ENCODE measurements around the gene DGKZ.

DGKZ gene

DNA sequence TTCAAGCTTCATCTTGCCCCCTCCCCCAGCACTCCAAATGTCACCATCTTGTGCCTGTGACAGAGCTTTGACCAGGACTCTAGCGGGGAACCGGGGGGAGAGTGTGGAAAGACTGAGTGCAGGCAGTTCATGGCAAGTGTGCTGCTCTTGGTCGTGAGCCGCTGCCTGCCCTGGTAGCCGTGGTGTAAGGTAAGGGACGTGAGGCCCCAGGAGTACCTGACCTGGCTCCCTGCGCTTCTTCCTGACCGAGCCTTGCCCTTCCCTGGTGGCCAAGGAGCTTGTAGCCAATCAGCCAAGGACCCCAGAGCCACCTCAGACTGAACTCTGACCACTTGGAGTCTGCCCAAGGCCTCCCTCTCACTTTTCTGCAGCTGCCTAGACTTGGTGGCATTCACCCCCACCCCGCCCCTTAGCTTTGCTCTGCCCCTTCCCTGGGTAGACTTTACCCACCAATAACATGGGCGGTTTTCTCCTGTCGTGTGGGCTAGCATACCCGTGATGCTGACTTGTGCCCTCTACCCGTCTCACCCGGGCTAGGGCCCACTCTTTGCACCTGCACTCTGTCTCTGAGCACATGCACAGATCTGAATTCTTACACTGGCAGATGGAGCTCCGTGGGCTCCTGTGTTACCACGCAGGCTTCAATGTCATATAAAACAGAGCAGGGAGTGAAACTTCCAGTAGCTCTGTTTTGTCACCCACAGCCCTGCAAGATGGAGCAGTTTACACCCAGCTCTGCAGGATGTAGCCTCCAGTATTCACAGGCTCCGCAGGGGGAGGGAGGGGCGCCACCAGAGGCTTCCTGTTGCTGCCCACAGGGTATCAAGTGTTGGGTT is 1.5 kb downstream of the DGKZ start:
- DNase-seq: peak; percentile 85

DNA sequence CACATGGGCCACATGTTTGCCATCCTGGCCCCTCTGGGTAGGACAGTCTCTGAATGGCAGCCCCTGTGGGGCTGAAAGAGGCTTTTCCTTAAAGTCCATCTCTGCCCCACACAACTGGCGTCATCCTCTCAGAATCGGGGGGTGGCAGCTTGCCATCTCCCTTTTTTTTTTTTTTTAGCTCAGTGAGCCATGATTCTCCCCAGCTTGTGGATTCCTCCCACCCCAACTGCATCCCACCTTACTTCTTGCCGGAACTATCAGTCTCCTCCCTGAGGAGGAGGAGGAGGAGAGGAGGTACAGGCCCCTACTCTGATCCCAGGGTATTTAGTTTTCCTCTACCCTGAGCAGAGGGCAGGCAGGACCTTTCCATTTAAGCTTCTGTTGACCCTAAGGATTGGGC is 3.4 kb downstream of the DGKZ start:
- DNase-seq: no peak

GRCh38 chr11:46351148-46351547 is 3.9 kb downstream of the DGKZ start:
- DNase-seq: no peak

- DNase-seq: no peak
Measured at GRCh38 chr11:46351606-46352005, 4.3 kb downstream of the DGKZ start.

DNA sequence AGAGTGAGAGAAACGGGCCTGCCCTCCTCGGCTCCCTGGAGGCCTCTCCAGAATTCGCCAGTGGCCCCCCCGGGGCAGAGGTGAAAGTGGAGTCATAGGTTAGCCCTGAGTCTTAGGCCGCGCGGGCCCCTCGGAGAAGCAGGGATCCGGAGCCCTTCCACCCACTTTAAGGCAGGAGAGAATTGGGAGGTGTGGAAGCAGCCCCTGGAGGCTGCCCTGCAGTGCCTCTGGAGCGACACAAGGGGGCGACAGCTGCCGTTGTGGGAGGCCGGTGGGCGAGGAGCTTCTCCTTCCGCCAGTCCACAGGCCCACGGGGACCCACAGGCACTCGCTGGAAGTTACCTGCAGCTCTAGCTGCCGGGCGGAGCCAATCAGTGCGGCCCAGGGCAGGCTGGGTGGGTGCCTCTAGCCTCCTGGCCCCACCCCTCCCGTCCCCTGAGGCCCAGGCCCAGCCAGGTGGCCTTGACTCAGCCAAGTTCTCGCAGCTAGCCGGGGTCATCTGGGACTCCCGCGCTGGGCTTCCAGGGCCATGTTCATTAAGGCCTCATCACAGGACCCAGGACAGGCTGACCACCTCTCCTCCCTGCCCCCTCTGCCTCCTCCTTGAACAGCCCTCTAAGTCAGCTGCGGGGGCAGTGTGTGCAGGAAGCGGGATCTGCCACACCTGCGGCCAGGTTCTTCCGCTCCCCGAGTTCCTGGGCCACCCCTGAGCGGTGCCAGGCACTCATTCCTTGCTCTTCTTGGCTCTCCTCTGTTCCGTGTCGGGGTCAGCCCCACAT is 5.0 kb downstream of the DGKZ start:
- DNase-seq: peak; percentile 73

- DNase-seq: peak; percentile 48
Measured at GRCh38 chr11:46353698-46354097, 6.4 kb downstream of the DGKZ start.

DNA sequence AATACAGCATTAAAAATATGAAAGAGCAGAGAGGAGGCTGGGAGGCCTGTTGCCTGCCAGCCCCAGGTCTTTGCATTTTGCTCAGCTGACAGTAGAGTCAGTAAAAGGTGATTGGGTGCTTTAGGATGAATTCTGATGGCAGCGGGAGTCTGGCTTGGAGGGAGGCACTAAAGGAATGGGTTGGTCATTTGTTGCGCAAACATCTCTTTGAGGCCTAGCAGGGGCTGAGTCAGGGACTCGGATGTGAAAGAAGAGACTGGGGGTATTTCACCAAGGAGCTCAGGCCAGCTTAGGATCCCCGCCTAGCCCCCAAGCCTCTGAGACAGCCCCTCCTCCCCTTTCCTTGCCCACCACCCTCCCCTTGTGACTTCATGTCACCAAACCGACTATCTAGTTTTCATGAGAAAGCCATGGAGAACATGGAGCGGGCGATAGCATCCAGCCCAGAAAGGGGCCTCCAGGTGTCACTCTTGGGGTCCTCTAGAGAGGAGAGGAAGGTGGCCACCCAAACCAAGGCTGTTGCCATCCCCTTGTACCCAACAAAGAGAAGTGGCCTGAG is 9.7 kb downstream of the DGKZ start:
- DNase-seq: no peak

GRCh38 chr11:46357483-46357936 is 10.2 kb downstream of the DGKZ start:
- DNase-seq: no peak

- no peak for DNase-seq
Measured at GRCh38 chr11:46359953-46360352, 12.7 kb downstream of the DGKZ start.

DNA sequence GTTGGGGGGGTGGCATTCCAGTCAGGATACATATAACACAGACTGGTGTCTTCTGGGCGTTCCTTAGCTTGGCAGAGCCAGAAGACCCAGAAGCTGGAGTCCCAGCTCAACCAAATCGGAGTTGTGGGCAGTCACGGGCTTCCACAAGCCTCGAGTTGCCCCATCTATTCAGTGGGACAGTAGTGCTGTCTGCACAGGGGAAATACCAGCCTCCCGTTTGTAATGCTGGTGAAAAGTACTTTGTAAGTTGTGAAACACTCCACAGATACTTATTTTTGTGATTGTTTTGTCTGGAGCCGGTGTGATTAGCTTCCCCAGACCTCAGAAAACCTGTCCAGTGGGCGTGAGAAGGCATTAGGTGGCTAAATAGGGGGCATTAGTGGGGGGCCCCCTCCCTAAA is 13.6 kb downstream of the DGKZ start:
- no peak for DNase-seq

DNA sequence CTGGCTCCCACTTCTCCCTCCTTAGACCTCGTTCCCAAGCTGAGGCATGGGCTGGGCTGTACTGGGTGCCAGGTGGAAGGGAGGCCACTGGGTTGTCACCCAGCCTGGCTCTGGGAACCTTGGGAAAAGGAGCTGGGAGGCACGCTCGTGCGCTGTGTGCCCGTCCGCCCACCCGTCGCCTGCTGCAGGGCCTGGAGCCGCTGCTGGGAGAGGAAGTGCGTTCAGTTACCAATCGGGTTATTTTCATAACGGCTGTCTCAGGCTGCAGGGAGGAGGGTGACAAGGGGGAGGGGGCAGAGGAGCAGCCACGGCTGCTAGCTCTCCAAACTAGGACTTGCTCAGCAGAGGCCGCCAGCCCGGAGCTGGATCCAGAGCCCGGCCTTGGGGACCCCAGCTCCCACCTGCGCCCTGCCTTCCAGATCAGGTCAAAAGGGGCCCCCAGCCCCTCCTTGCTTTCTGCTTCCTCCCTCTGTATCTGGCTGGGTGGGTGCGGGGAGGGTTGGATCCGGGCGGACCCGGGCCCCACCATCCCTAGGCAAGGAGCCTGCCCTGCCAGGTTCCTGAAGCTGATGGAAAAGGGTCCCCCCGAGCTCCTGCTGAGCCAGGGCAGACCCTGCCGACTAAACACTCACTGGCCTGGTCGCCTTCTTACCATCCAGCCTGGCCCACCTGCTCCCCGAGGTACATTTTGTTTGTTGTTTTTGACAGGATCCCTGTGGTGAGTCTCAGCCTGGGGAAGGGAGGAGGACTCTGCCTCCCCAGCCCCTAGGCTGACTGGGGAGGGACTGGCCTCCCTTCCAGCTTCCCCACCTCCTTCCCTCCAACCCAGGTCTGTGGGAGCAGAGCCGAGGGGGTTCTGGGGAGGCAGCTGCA is 14.3 kb downstream of the DGKZ start:
- DNase-seq: peak; percentile 84

GRCh38 chr11:46362156-46363030 is 15.1 kb downstream of the DGKZ start:
- DNase-seq: no peak

DNA sequence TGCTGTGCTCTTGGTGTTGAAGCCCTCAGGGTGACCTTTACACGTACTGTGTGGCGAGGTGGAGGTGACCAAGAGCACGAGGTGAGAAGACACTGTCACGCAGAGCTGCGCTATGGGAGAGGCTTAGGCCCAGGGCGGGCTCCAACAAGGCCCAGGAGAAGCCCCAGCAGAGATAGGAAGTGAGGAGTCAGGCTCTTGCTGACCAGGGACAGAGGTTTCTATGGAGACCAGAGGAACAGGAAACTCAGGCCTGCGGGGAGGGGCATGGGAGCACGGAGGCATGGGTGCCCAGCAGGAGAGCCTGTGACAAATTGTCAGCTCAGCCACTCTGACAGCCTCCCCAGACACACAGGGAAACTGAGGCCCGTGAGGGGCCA is 15.8 kb downstream of the DGKZ start:
- no peak for DNase-seq

DNA sequence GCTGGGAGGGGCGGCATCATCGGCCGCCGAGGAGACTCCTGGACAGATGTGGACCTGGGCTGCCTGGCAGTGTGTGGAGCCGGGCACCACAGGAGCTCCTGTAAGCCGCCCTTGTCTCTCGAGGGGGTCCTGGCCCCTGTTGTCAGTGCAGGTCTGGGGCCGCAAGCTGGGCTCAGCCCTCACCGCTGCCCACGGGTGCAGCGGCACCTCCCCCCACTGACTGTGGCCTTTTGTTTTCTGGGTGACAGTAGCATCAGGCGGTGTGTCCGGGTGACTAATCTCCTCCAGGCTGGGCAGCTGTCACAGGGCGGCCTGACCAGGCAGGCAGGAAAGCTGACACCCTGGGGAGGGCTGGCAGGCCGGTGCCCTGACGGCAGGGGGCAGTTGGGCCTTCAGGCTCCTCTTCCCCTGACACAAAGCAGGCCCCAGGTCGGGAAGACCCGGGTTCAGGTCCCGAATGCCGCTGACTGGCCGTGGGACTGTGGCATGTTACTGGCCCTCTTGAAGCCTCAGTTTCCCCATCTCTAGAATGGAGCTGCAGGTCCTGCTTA is 16.3 kb downstream of the DGKZ start:
- no peak for DNase-seq

DNA sequence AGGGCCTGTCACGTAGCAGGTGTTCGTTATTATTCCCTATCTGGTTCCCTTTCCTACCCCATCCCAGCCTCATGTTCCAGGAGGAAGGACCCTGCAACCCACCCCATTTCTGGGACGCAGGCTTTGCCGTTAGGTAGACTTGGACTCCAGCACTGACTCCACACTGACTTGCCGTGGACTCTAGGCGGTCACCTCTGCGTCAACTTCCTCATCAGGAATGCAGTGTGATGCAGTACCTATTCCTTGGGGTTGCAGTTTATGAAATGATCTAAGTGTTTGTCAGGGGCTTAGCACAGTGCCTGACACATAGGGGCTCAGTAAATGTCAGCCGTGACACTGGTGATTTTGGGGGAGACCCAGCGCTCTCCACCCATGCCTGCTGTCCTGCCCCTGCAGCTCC is 16.8 kb downstream of the DGKZ start:
- no peak for DNase-seq

- DNase-seq: no peak
Measured at GRCh38 chr11:46364791-46365190, 17.5 kb downstream of the DGKZ start.

DNA sequence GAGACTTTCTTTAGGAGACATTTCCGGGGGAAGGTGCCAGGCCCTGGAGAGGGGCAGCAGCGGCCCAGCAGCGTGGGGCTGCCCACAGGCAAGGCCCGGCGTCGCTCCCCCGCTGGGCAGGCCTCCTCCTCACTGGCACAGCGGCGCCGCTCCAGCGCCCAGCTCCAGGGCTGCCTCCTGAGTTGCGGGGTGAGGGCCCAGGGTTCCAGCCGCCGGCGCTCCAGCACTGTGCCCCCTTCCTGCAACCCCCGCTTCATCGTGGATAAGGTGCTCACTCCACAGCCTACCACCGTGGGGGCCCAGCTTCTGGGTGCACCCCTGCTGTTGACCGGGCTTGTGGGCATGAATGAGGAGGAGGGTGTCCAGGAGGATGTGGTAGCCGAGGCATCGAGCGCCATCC is 19.0 kb downstream of the DGKZ start:
- DNase-seq: no peak

DNA sequence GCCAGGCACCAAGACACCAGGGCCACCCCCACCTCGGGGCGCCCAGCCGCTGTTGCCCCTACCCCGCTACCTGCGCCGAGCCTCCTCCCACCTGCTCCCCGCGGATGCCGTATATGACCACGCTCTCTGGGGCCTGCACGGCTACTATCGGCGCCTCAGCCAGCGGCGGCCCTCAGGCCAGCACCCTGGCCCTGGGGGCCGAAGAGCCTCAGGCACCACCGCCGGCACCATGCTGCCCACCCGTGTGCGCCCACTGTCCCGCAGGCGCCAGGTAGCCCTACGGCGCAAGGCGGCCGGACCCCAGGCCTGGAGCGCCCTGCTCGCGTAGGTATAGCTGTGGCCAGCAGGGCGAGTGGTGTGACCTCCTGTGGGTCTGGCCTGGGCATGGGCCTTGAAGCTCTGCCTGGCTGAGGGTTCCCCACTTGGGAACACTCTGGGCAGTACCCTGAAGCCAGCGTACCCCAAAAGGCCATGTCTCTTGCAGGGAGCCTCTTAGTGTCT is 19.4 kb downstream of the DGKZ start:
- no peak for DNase-seq

GRCh38 chr11:46367244-46367915 is 20.1 kb downstream of the DGKZ start:
- DNase-seq: peak; percentile 79

DNA sequence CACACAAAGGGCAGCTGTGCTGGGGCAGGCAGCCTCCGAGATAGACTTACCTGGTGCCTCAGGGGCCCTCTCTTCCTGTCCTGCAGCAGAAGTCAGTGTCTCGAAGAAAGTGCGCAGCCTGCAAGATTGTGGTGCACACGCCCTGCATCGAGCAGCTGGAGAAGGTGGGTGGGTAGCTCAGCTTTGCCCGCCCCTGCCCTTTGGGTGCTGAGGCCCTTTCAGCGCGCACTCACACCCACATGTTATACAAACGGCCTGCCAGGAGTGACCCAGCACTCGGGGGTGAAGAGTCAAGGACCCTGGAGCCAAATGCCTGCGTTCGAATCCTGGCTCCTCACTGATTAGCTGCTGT is 20.6 kb downstream of the DGKZ start:
- DNase-seq: no peak
